ENCODE results near the gene WNT11.

Gene WNT11

GRCh38 chr11:76139314-76139713, 67.0 kb downstream of the WNT11 start:
- H3K27ac ChIP-seq (ENCODE audit: insufficient read depth in 1 of 2, low read depth in 1 of 2, low read length in 2 of 2, poor library complexity in 1 of 2, severe bottlenecking in 2 of 2): no peak overlapping the region
- ChIA-PET CTCF (interaction anchor here (1.0 to 1.3 kb wide), 2 partner anchors 19 to 243 kb away, joined by 3 read pairs; no protein-coding TSS in a partner anchor), POLR2A (no interaction called here)
- WGBS (ENCODE audit: insufficient coverage): no CpG with 5 or more reads among the region's 2 CpGs
- H3K4me3 ChIP-seq (ENCODE audit: control insufficient read depth in 1 of 7, extremely low read depth in 1 of 7, insufficient read depth in 4 of 7, low read depth in 2 of 7, low read length in 6 of 7): no peak overlapping the region
- H3K4me1 ChIP-seq (ENCODE audit: control extremely low read depth in 1 of 4, control insufficient read depth in 4 of 4, insufficient read depth in 4 of 4, low read length in 3 of 4): no peaks in the 10 kb centered on the region
- peaks cover 2 to 35% (median 27%) of the 10 kb centered on the region in 4 experiments for H3K36me3 ChIP-seq (ENCODE audit: control insufficient read depth in 4 of 4, insufficient read depth in 4 of 4, low read length in 3 of 4)
- no peaks in the 10 kb centered on the region for H3K27me3 ChIP-seq (replicated peaks in 2 of 5; ENCODE audit: control insufficient read depth in 4 of 5, insufficient read depth in 5 of 5, low read length in 4 of 5)
- no peak for DNase-seq
- H3K9me3 ChIP-seq (ENCODE audit: control extremely low read depth in 1 of 5, control insufficient read depth in 4 of 5, insufficient read depth in 2 of 5, low read depth in 1 of 5, low read length in 4 of 5): no peaks in the 10 kb centered on the region
